Smooth muscle cell of the coronary artery (primary cell): ENCODE results near the gene MEG3. TPM values are rescaled to one million over a fixed set of nuclear protein-coding genes. Genes with fewer than 3 reads are reported as not detected.

ENCODE experiments used
- total RNA-seq: library from RNA; depleted of rRNA; stranded (reverse); fragments of >200 nt; gene quantifications from 2 replicates; pipeline ENCODE4 v1.2.3, GENCODE V29; 2014; ENCODE audit warnings: low replicate concordance

MEG3 gene
- 24.7 and 175 TPM in 2 replicates for total RNA-seq

GRCh38 chr14:100825713-100826331 lies at the start of gene MEG3:
Gene MEG3 (plus strand): TSS chr14:100826118.

GRCh38 chr14:100903672-100904185 lies 77.8 kb downstream of the MEG3 start, which contains the start of gene RTL1:
Gene RTL1 (minus strand): TSS chr14:100903722. CDS start chr14:100884788, 18,934 bp downstream.

Other genes with a start within 250 kb of the MEG3 start
- not detected in 2 replicates for gene BEGAIN, start 238.7 kb upstream of the MEG3 start, total RNA-seq
- gene DLK1, start 99.2 kb upstream of the MEG3 start, total RNA-seq = 0.23 TPM in 1 of 2 replicates, not detected in the other
- gene RTL1, start 77.6 kb downstream of the MEG3 start, total RNA-seq = not detected in 2 replicates